HCT116 (cell line): ENCODE measurements around the gene SEMA5A.

ENCODE experiments used
- CEBPB ChIP-seq: IDR thresholded peaks from 2 replicates; pipeline ENCODE4 v1.6.1; 2012; ENCODE audit warnings: low read depth
- EZH2 ChIP-seq: fragments of 200-600 bp; sonication (generic); IDR thresholded peaks from 2 replicates; pipeline ENCODE4 v1.6.1; 2017; ENCODE audit warnings: antibody characterized with exemption, mixed run types
- JUND ChIP-seq: IDR thresholded peaks from 2 replicates; pipeline ENCODE4 v1.6.1; 2012
- POLR2A ChIP-seq: IDR thresholded peaks from 2 replicates; pipeline ENCODE4 v1.7.0; 2011; ENCODE audit warnings: borderline replicate concordance; ENCODE audit not compliant: insufficient read depth, insufficient read length; ENCODE audit errors: extremely low read depth
- POLR2AphosphoS5 ChIP-seq: IDR thresholded peaks from 2 replicates; pipeline ENCODE4 v1.6.1; 2011; ENCODE audit warnings: mild to moderate bottlenecking, low read depth, low read length, moderate library complexity
- RAD21 ChIP-seq: IDR thresholded peaks from 2 replicates; pipeline ENCODE4 v1.6.1; 2012; ENCODE audit warnings: low read depth, mild to moderate bottlenecking
- SIN3A ChIP-seq: IDR thresholded peaks from 2 replicates; pipeline ENCODE4 v1.6.1; 2012; ENCODE audit warnings: low read depth
- SP1 ChIP-seq: IDR thresholded peaks from 2 replicates; pipeline ENCODE4 v1.6.1; 2012; ENCODE audit warnings: low read depth
- ZNF274 ChIP-seq: fragments of 200-500 bp; sonication (Bioruptor generic); IDR thresholded peaks from 2 replicates; pipeline ENCODE4 v1.6.1; 2014; ENCODE audit warnings: mild to moderate bottlenecking, low read depth, low read length, inconsistent platforms
- TF ChIP-seq, protein P1 (sequence below), 3 experiments: fragments of 200-600 bp in 1 of 3; sonication (generic) in 1 of 3; IDR thresholded peaks in 2 of 3; conservative IDR thresholded peaks in 1 of 3; 2 replicates each; pipeline ENCODE4 v1.5.1; 2012 to 2017; ENCODE audit warnings: low read depth in 2 of 3, low read length in 2 of 3, antibody characterized with exemption in 1 of 3, borderline replicate concordance in 1 of 3, control low read depth in 1 of 3, mild to moderate bottlenecking in 1 of 3, mixed read lengths in 1 of 3, mixed run types in 1 of 3, moderate library complexity in 1 of 3; ENCODE audit not compliant: insufficient read depth in 1 of 3
- TF ChIP-seq, protein P2 (sequence below): IDR thresholded peaks from 2 replicates; pipeline ENCODE4 v1.6.1; 2012
- TF ChIP-seq, protein P3 (sequence below): IDR thresholded peaks from 2 replicates; pipeline ENCODE4 v1.6.1; 2011; ENCODE audit warnings: mild to moderate bottlenecking, low read length, moderate library complexity; ENCODE audit not compliant: insufficient replicate concordance; ENCODE audit errors: extremely low read depth

DNA sequence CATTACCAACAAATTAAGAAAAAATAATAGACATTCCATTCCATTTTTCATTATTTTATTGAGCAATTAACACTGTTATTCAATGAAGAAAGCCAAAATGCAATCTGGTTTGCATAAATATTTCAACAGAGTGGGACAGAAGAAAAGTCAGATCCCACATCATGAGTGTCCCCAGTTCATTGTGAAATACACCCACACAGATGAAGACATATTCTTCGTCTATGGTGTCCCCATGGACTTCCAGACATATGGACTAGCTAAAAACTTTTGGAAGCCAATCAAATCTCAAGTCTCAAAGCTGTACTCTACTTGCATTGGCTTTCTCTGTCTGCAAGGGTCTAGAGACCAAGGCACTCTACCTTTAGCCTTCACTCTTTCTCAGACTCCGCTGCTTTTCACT is 194.3 kb downstream of the SEMA5A start:
- TF ChIP-seq POLR2A (no peak), ZNF274 (no peak), POLR2AphosphoS5 (no peak), EZH2 (no peak), RAD21 (no peak), CEBPB (no peak), SP1 (no peak), JUND (no peak), SIN3A (no peak)
- TF ChIP-seq, protein P1, sequence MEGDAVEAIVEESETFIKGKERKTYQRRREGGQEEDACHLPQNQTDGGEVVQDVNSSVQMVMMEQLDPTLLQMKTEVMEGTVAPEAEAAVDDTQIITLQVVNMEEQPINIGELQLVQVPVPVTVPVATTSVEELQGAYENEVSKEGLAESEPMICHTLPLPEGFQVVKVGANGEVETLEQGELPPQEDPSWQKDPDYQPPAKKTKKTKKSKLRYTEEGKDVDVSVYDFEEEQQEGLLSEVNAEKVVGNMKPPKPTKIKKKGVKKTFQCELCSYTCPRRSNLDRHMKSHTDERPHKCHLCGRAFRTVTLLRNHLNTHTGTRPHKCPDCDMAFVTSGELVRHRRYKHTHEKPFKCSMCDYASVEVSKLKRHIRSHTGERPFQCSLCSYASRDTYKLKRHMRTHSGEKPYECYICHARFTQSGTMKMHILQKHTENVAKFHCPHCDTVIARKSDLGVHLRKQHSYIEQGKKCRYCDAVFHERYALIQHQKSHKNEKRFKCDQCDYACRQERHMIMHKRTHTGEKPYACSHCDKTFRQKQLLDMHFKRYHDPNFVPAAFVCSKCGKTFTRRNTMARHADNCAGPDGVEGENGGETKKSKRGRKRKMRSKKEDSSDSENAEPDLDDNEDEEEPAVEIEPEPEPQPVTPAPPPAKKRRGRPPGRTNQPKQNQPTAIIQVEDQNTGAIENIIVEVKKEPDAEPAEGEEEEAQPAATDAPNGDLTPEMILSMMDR (IDR thresholded peaks at IDR 0.05 in 2 of 3, conservative IDR thresholded peaks at IDR 0.05 in 1 of 3; ENCODE audit: borderline replicate concordance in 1 of 3, insufficient read depth in 1 of 3, low read depth in 2 of 3, low read length in 2 of 3), result no peak
- TF ChIP-seq, protein P2, sequence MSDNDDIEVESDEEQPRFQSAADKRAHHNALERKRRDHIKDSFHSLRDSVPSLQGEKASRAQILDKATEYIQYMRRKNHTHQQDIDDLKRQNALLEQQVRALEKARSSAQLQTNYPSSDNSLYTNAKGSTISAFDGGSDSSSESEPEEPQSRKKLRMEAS, result no peak
- TF ChIP-seq, protein P3, sequence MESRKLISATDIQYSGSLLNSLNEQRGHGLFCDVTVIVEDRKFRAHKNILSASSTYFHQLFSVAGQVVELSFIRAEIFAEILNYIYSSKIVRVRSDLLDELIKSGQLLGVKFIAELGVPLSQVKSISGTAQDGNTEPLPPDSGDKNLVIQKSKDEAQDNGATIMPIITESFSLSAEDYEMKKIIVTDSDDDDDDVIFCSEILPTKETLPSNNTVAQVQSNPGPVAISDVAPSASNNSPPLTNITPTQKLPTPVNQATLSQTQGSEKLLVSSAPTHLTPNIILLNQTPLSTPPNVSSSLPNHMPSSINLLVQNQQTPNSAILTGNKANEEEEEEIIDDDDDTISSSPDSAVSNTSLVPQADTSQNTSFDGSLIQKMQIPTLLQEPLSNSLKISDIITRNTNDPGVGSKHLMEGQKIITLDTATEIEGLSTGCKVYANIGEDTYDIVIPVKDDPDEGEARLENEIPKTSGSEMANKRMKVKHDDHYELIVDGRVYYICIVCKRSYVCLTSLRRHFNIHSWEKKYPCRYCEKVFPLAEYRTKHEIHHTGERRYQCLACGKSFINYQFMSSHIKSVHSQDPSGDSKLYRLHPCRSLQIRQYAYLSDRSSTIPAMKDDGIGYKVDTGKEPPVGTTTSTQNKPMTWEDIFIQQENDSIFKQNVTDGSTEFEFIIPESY, result no peak
